A549 (cell line): ENCODE measurements around the gene KIAA0232.

Experiments
- CBX8 ChIP-seq: fragments of 200-600 bp; sonication (generic); IDR thresholded peaks from 2 replicates; pipeline ENCODE4 v1.6.1; 2016
- CTCF ChIP-seq: fragments of >200 bp; sonication (Bioruptor Twin); formaldehyde crosslinking; IDR thresholded peaks from 3 replicates; pipeline ENCODE4 v1.5.1; 2016
- ESRRA ChIP-seq: fragments of 150-350 bp; IDR thresholded peaks from 2 replicates; pipeline ENCODE4 v1.6.1; 2014; ENCODE audit warnings: mild to moderate bottlenecking, low read length, borderline replicate concordance
- HOXA7 ChIP-seq: fragments of 250-450 bp; sonication (Bioruptor Pico); IDR thresholded peaks from 2 replicates; pipeline ENCODE4 v1.5.0; 2020; ENCODE audit warnings: mild to moderate bottlenecking, moderate library complexity
- POLR2A ChIP-seq: IDR thresholded peaks from 2 replicates; pipeline ENCODE4 v1.6.1; 2012; ENCODE audit warnings: mild to moderate bottlenecking, low read length
- POLR2AphosphoS2 ChIP-seq: conservative IDR thresholded peaks from 2 replicates; pipeline ENCODE4 v1.6.1; 2012; ENCODE audit warnings: low read length, improper control_type of control experiment, inconsistent platforms

- no peak for TF ChIP-seq CBX8
- no peak for TF ChIP-seq ESRRA
- TF ChIP-seq CTCF, result no peak
- TF ChIP-seq POLR2AphosphoS2, result no peak
- no peak for TF ChIP-seq POLR2A
- no peak for TF ChIP-seq HOXA7 (CRISPR knock-in tag)
These were observed 42.9 kb downstream of the KIAA0232 start for GRCh38 chr4:6825403-6825802.
